ENCODE results near the gene HSPA14. TPM values are rescaled to one million over a fixed set of nuclear protein-coding genes. Genes with fewer than 3 reads are reported as not detected.

HSPA14 gene
- total and polyA plus RNA-seq, 2 experiments from 2014 or later: 14.9 to 21.0 TPM

DNA sequence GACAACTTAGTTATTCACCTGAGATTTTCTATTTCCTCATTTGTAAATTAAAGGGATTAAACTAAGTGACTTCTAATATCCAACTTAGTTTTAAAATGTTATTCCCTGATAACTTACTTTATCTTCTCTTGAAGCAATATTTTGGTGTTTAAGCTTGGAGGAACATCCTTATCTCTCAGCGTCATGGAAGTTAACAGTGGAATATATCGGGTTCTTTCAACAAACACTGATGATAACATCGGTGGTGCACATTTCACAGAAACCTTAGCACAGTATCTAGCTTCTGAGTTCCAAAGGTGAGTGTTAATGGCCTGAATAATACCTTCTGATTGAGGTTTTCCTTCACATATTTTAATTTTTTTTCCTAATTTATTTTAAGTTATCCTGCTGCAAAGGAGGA is 14.1 kb downstream of the HSPA14 start:
- H3K4me3 ChIP-seq: no peak overlapping the region
- H3K27me3 ChIP-seq (replicated peaks; ENCODE audit: insufficient read depth): no peaks in the 10 kb centered on the region
- no peaks in the 10 kb centered on the region for H3K9me3 ChIP-seq (ENCODE audit: low read depth)
- H3K79me2 ChIP-seq (ENCODE audit: insufficient read depth): no peaks in the 10 kb centered on the region
- in situ Hi-C loops (cut with MboI): no loop called here
- H2AFZ ChIP-seq: no peak overlapping the region
- H3K27ac ChIP-seq: no peak overlapping the region
- H4K20me1 ChIP-seq (ENCODE audit: insufficient read depth): no peaks in the 10 kb centered on the region
- no peak for TF ChIP-seq EZH2phosphoT487 (IDR thresholded peaks at IDR 0.05; ENCODE audit: insufficient read depth, low read depth)
- no peak for TF ChIP-seq EZH2 (IDR thresholded peaks at IDR 0.05; ENCODE audit: insufficient read depth, poor library complexity, severe bottlenecking)
- H3K4me2 ChIP-seq (ENCODE audit: unreplicated experiment): no peak overlapping the region
- H3K36me3 ChIP-seq (ENCODE audit: low read depth): peaks cover 22% of the 10 kb centered on the region; the same call in 1 of the 2 replicates
- no peaks in the 10 kb centered on the region for H3F3A ChIP-seq (ENCODE audit: insufficient read depth)
- no peak for DNase-seq
- H3K9me2 ChIP-seq (ENCODE audit: insufficient read depth): no peaks in the 10 kb centered on the region
- H3K9ac ChIP-seq: no peak overlapping the region
- H3K4me1 ChIP-seq (ENCODE audit: insufficient read depth): no peaks in the 10 kb centered on the region
- 94 to 96% methylated on average over 3 of the region's 3 CpGs for WGBS, 2 experiments (ENCODE audit: low coverage in 1 of 2, low lambda C conversion rate in 2 of 2, missing lambda C conversion rate in 2 of 2)

GRCh38 chr10:14855453-14855852 is 17.3 kb downstream of the HSPA14 start:
- DNase-seq: no peak
- H3K27ac ChIP-seq: no peak overlapping the region
- peaks cover 26% of the 10 kb centered on the region; the same call in 1 of the 2 replicates for H3K36me3 ChIP-seq (ENCODE audit: low read depth)
- no peaks in the 10 kb centered on the region for H3K27me3 ChIP-seq (replicated peaks; ENCODE audit: insufficient read depth)
- 47 to 79% methylated on average over 1 of the region's 1 CpG for WGBS, 2 experiments (ENCODE audit: low coverage in 1 of 2, low lambda C conversion rate in 2 of 2, missing lambda C conversion rate in 2 of 2)
- peaks cover 9% of the 10 kb centered on the region; the same call in 1 of the 2 replicates for H3K4me1 ChIP-seq (ENCODE audit: insufficient read depth)
- in situ Hi-C loops (cut with MboI): no loop called here
- TF ChIP-seq EZH2 (IDR thresholded peaks at IDR 0.05; ENCODE audit: insufficient read depth, poor library complexity, severe bottlenecking) (no peak), EZH2phosphoT487 (IDR thresholded peaks at IDR 0.05; ENCODE audit: insufficient read depth, low read depth) (no peak)
- no peak overlapping the region for H3K4me3 ChIP-seq
- no peaks in the 10 kb centered on the region for H3K9me3 ChIP-seq (ENCODE audit: low read depth)
- no peak overlapping the region for H3K4me2 ChIP-seq (ENCODE audit: unreplicated experiment)
- H4K20me1 ChIP-seq (ENCODE audit: insufficient read depth): no peaks in the 10 kb centered on the region
- no peak overlapping the region for H2AFZ ChIP-seq
- 0 out of 2 replicates have a peak, but pooled peaks cover 8% of the 10 kb centered on the region for H3F3A ChIP-seq (ENCODE audit: insufficient read depth)
- no peaks in the 10 kb centered on the region for H3K9me2 ChIP-seq (ENCODE audit: insufficient read depth)
- no peaks in the 10 kb centered on the region for H3K79me2 ChIP-seq (ENCODE audit: insufficient read depth)
- no peak overlapping the region for H3K9ac ChIP-seq

DNA sequence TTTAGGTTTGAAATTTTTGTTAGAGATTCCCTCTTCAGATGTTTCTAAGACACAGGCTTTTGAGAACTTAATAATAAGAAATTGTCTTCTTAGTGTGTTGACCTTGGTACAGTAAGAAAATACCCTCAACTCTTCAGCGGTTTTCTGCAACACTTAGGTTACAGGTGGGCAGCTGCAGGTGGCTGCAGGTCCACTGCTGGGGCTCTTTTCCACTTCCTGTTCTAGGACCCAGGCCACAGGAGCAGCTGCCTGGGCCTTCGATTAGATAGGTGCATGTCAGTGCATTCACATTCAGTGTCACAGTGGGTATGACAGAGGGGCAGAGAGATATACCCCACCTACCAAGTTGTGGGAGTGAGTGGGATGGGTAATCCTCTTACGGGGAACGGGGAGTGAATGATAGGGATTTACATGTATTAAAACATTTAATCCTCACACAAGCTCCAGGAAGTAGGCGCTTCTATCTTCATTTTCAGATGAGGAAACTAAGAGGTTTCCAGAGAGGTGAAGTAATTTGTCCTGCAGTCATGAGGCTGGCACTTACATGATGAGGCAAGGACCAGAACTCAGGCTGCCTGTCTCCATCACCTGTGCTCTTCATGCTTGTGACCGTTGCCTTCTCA is 20.3 kb downstream of the HSPA14 start:
- Histone ChIP-seq H3K4me2 (ENCODE audit: unreplicated experiment) (no peak overlapping the region), H3K27me3 (replicated peaks; ENCODE audit: insufficient read depth) (no peaks in the 10 kb centered on the region), H3K9me3 (ENCODE audit: low read depth) (no peaks in the 10 kb centered on the region), H3K36me3 (ENCODE audit: low read depth) (0 out of 2 replicates have a peak, but pooled peaks cover 22% of the 10 kb centered on the region), H3K79me2 (ENCODE audit: insufficient read depth) (no peaks in the 10 kb centered on the region), H3K9me2 (ENCODE audit: insufficient read depth) (no peaks in the 10 kb centered on the region), H3K27ac (no peak overlapping the region), H4K20me1 (ENCODE audit: insufficient read depth) (no peaks in the 10 kb centered on the region), H3K4me3 (no peak overlapping the region), H3K9ac (no peak overlapping the region), H2AFZ (no peak overlapping the region), H3K4me1 (ENCODE audit: insufficient read depth) (peaks cover 9% of the 10 kb centered on the region; the same call in 1 of the 2 replicates), H3F3A (ENCODE audit: insufficient read depth) (0 out of 2 replicates have a peak, but pooled peaks cover 8% of the 10 kb centered on the region)
- DNase-seq: no peak
- in situ Hi-C loops (cut with MboI): no loop called here
- WGBS, 2 experiments (ENCODE audit: low coverage in 1 of 2, low lambda C conversion rate in 2 of 2, missing lambda C conversion rate in 2 of 2): 94 to 97% methylated on average over 6 of the region's 6 CpGs
- no peak for TF ChIP-seq EZH2phosphoT487 (IDR thresholded peaks at IDR 0.05; ENCODE audit: insufficient read depth, low read depth)

DNA sequence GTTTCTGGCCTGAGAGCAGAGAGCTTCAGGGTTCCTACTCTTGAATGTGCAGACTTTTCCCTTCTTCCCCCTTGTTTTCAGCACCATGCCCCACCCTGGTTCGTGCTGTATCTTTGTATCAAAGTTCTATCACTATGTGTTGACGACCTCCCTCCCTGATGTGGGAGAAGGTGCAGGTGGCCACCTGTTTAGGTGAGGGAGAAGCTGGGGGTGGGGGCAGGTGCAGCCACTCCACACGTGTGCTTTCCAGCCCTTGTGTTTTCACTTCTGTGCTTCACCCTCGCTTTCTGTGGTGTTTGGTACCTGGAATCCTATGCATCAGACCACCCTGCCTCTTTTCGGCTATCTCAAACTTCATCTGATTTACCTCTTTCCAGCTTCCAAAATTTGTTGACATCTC is 20.9 kb downstream of the HSPA14 start:
- TF ChIP-seq EZH2 (IDR thresholded peaks at IDR 0.05; ENCODE audit: insufficient read depth, poor library complexity, severe bottlenecking) (no peak), EZH2phosphoT487 (IDR thresholded peaks at IDR 0.05; ENCODE audit: insufficient read depth, low read depth) (no peak)
- H3F3A ChIP-seq (ENCODE audit: insufficient read depth): 0 out of 2 replicates have a peak, but pooled peaks cover 8% of the 10 kb centered on the region
- H3K9me3 ChIP-seq (ENCODE audit: low read depth): no peaks in the 10 kb centered on the region
- DNase-seq: no peak
- no peaks in the 10 kb centered on the region for H3K79me2 ChIP-seq (ENCODE audit: insufficient read depth)
- no peaks in the 10 kb centered on the region for H3K9me2 ChIP-seq (ENCODE audit: insufficient read depth)
- H4K20me1 ChIP-seq (ENCODE audit: insufficient read depth): no peaks in the 10 kb centered on the region
- no peak overlapping the region for H2AFZ ChIP-seq
- no peaks in the 10 kb centered on the region for H3K27me3 ChIP-seq (replicated peaks; ENCODE audit: insufficient read depth)
- no peak overlapping the region for H3K9ac ChIP-seq
- 0 out of 2 replicates have a peak, but pooled peaks cover 22% of the 10 kb centered on the region for H3K36me3 ChIP-seq (ENCODE audit: low read depth)
- no peak overlapping the region for H3K27ac ChIP-seq
- WGBS, 2 experiments (ENCODE audit: low coverage in 1 of 2, low lambda C conversion rate in 2 of 2, missing lambda C conversion rate in 2 of 2): 87 to 96% methylated on average over 5 of the region's 5 CpGs
- H3K4me3 ChIP-seq: no peak overlapping the region
- no peak overlapping the region for H3K4me2 ChIP-seq (ENCODE audit: unreplicated experiment)
- in situ Hi-C loops (cut with MboI): no loop called here
- H3K4me1 ChIP-seq (ENCODE audit: insufficient read depth): peaks cover 9% of the 10 kb centered on the region; the same call in 1 of the 2 replicates
